ENCODE data around the gene OTOA. TPM values are rescaled to one million over a fixed set of nuclear protein-coding genes. Genes with fewer than 3 reads are reported as not detected.

OTOA gene
- total RNA-seq, 1 donor from 2014 or later = 0.11 TPM

GRCh38 chr16:21701271-21701670 is 37.5 kb downstream of the OTOA start:
- Mint-ChIP-seq H3K36me3 (ENCODE audit: low read depth, unreplicated experiment) (no peaks in the 10 kb centered on the region), H3K9me3 (ENCODE audit: unreplicated experiment) (no peaks in the 10 kb centered on the region), H3K4me1 (ENCODE audit: low read depth, unreplicated experiment) (no peaks in the 10 kb centered on the region), H3K27ac (ENCODE audit: unreplicated experiment) (no peak overlapping the region), H3K4me3 (ENCODE audit: unreplicated experiment) (no peak overlapping the region), H3K27me3 (ENCODE audit: low read depth, unreplicated experiment) (peaks cover 3% of the 10 kb centered on the region)
- H3K27ac ChIP-seq (ENCODE audit: low read depth, low read length) = no peak overlapping the region
- H3K4me2 ChIP-seq (ENCODE audit: low read length) = no peak overlapping the region
- H3K36me3 ChIP-seq (ENCODE audit: insufficient read depth, low read length) = no peaks in the 10 kb centered on the region
- no peaks in the 10 kb centered on the region for H3K79me2 ChIP-seq (ENCODE audit: insufficient read depth, low read length)
- H3K9me3 ChIP-seq (ENCODE audit: insufficient read depth, low read depth, low read length) = no peaks in the 10 kb centered on the region
- H3K27me3 ChIP-seq (ENCODE audit: insufficient read depth, low read length) = peaks cover 2% of the 10 kb centered on the region
- H3K9ac ChIP-seq (ENCODE audit: low read length) = no peak overlapping the region
- FAIRE-seq = no peak
- H3K4me3 ChIP-seq (ENCODE audit: insufficient read depth, low read depth, low read length) = no peak overlapping the region
- H4K20me1 ChIP-seq (ENCODE audit: insufficient read depth, low read length) = no peaks in the 10 kb centered on the region
- no peak for DNase-seq (ENCODE audit: low read depth)
- no peak overlapping the region for H2AFZ ChIP-seq (ENCODE audit: low read depth, low read length)
- no peaks in the 10 kb centered on the region for H3K4me1 ChIP-seq (ENCODE audit: insufficient read depth, low read length)
- TF ChIP-seq CTCF (IDR thresholded peaks at IDR 0.05; ENCODE audit: insufficient read depth, low read depth, low read length) (no peak), EZH2 (IDR thresholded peaks at IDR 0.05; ENCODE audit: insufficient read depth, low read length) (no peak)

- Histone ChIP-seq H3K27ac (ENCODE audit: low read depth, low read length) (no peak overlapping the region), H4K20me1 (ENCODE audit: insufficient read depth, low read length) (no peaks in the 10 kb centered on the region), H3K9ac (ENCODE audit: low read length) (no peak overlapping the region), H3K27me3 (ENCODE audit: insufficient read depth, low read length) (peaks cover 2% of the 10 kb centered on the region), H2AFZ (ENCODE audit: low read depth, low read length) (no peak overlapping the region), H3K4me3 (ENCODE audit: insufficient read depth, low read depth, low read length) (no peak overlapping the region), H3K79me2 (ENCODE audit: insufficient read depth, low read length) (no peaks in the 10 kb centered on the region), H3K4me2 (ENCODE audit: low read length) (no peak overlapping the region), H3K9me3 (ENCODE audit: insufficient read depth, low read depth, low read length) (no peaks in the 10 kb centered on the region), H3K4me1 (ENCODE audit: insufficient read depth, low read length) (no peaks in the 10 kb centered on the region), H3K36me3 (ENCODE audit: insufficient read depth, low read length) (no peaks in the 10 kb centered on the region)
- H3K4me3 Mint-ChIP-seq (ENCODE audit: unreplicated experiment) = no peak overlapping the region
- H3K9me3 Mint-ChIP-seq (ENCODE audit: unreplicated experiment) = no peaks in the 10 kb centered on the region
- no peak overlapping the region for H3K27ac Mint-ChIP-seq (ENCODE audit: unreplicated experiment)
- DNase-seq (ENCODE audit: low read depth) (no peak), FAIRE-seq (no peak)
- peaks cover 3% of the 10 kb centered on the region for H3K27me3 Mint-ChIP-seq (ENCODE audit: low read depth, unreplicated experiment)
- H3K36me3 Mint-ChIP-seq (ENCODE audit: low read depth, unreplicated experiment) = no peaks in the 10 kb centered on the region
- TF ChIP-seq CTCF (IDR thresholded peaks at IDR 0.05; ENCODE audit: insufficient read depth, low read depth, low read length) = no peak
- no peak for TF ChIP-seq EZH2 (IDR thresholded peaks at IDR 0.05; ENCODE audit: insufficient read depth, low read length)
- H3K4me1 Mint-ChIP-seq (ENCODE audit: low read depth, unreplicated experiment) = no peaks in the 10 kb centered on the region
These were observed 38.5 kb downstream of the OTOA start for GRCh38 chr16:21702276-21702675.

GRCh38 chr16:21703156-21703555 is 39.4 kb downstream of the OTOA start:
- no peak overlapping the region for H3K27ac ChIP-seq (ENCODE audit: low read depth, low read length)
- H3K4me3 Mint-ChIP-seq (ENCODE audit: unreplicated experiment) = no peak overlapping the region
- H3K4me1 Mint-ChIP-seq (ENCODE audit: low read depth, unreplicated experiment) = no peaks in the 10 kb centered on the region
- no peak overlapping the region for H3K27ac Mint-ChIP-seq (ENCODE audit: unreplicated experiment)
- H3K9me3 ChIP-seq (ENCODE audit: insufficient read depth, low read depth, low read length) = no peaks in the 10 kb centered on the region
- no peaks in the 10 kb centered on the region for H3K9me3 Mint-ChIP-seq (ENCODE audit: unreplicated experiment)
- H3K4me3 ChIP-seq (ENCODE audit: insufficient read depth, low read depth, low read length) = no peak overlapping the region
- H4K20me1 ChIP-seq (ENCODE audit: insufficient read depth, low read length) = no peaks in the 10 kb centered on the region
- H3K36me3 Mint-ChIP-seq (ENCODE audit: low read depth, unreplicated experiment) = no peaks in the 10 kb centered on the region
- H3K4me1 ChIP-seq (ENCODE audit: insufficient read depth, low read length) = no peaks in the 10 kb centered on the region
- peaks cover 2% of the 10 kb centered on the region for H3K27me3 ChIP-seq (ENCODE audit: insufficient read depth, low read length)
- DNase-seq (ENCODE audit: low read depth) (no peak), FAIRE-seq (no peak)
- H3K79me2 ChIP-seq (ENCODE audit: insufficient read depth, low read length) = no peaks in the 10 kb centered on the region
- H3K9ac ChIP-seq (ENCODE audit: low read length) = no peak overlapping the region
- no peak overlapping the region for H2AFZ ChIP-seq (ENCODE audit: low read depth, low read length)
- H3K36me3 ChIP-seq (ENCODE audit: insufficient read depth, low read length) = no peaks in the 10 kb centered on the region
- H3K4me2 ChIP-seq (ENCODE audit: low read length) = no peak overlapping the region
- H3K27me3 Mint-ChIP-seq (ENCODE audit: low read depth, unreplicated experiment) = peaks cover 3% of the 10 kb centered on the region
- TF ChIP-seq EZH2 (IDR thresholded peaks at IDR 0.05; ENCODE audit: insufficient read depth, low read length) (no peak), CTCF (IDR thresholded peaks at IDR 0.05; ENCODE audit: insufficient read depth, low read depth, low read length) (no peak)

Measured in astrocyte (in vitro differentiated cells and primary cell).